VCaP (cell line): Measurements from ENCODE around the gene ATP13A2.
A peak's percentile ranks its signal among the peaks of the same experiment; 100 is the strongest.

Experiments used
- H3K27ac ChIP-seq: fragments of 450-650 bp; 2 replicates; pipeline ENCODE4 v1.5.1; 2017
- TF ChIP-seq, protein P1 (sequence below): fragments of 450-650 bp; conservative IDR thresholded peaks from 2 replicates; pipeline ENCODE4 v1.5.1; 2017; ENCODE audit warnings: mild to moderate bottlenecking, moderate library complexity

The ATP13A2 gene

GRCh38 chr1:17028662-17029188 lies 17.0 kb upstream of the ATP13A2 start:
- TF ChIP-seq, protein P1, sequence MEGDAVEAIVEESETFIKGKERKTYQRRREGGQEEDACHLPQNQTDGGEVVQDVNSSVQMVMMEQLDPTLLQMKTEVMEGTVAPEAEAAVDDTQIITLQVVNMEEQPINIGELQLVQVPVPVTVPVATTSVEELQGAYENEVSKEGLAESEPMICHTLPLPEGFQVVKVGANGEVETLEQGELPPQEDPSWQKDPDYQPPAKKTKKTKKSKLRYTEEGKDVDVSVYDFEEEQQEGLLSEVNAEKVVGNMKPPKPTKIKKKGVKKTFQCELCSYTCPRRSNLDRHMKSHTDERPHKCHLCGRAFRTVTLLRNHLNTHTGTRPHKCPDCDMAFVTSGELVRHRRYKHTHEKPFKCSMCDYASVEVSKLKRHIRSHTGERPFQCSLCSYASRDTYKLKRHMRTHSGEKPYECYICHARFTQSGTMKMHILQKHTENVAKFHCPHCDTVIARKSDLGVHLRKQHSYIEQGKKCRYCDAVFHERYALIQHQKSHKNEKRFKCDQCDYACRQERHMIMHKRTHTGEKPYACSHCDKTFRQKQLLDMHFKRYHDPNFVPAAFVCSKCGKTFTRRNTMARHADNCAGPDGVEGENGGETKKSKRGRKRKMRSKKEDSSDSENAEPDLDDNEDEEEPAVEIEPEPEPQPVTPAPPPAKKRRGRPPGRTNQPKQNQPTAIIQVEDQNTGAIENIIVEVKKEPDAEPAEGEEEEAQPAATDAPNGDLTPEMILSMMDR = no peak
- peak overlapping the region; percentile 58 for H3K27ac ChIP-seq

GRCh38 chr1:17027900-17028299 lies 16.2 kb upstream of the ATP13A2 start:
- TF ChIP-seq, protein P1 = no peak
- H3K27ac ChIP-seq = peak overlapping the region; percentile 58

DNA sequence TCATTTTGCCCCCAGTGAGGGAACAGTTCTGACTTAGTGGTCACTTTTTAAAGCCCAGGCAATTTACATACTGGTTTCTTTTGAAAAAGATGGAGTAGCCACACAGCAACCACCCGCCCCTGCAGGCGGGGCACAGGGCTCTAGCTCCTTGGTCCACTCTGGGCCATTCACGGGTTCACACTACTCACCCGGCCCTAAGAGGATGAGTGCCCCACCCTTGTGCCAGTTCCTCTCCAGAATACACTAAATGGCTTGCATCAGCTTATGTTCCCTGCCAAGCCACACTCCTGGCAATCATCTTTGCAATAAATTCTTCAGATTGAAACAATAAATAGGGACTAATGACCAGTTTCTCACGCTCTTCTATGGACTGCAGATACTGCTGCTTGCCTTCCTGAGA lies 15.7 kb upstream of the ATP13A2 start:
- TF ChIP-seq, protein P1 = no peak
- H3K27ac ChIP-seq = peak overlapping the region; percentile 58

GRCh38 chr1:17024721-17025120 lies 13.0 kb upstream of the ATP13A2 start:
- no peak overlapping the region for H3K27ac ChIP-seq
- TF ChIP-seq, protein P1 = no peak

GRCh38 chr1:17023573-17023972 lies 11.8 kb upstream of the ATP13A2 start:
- no peak overlapping the region for H3K27ac ChIP-seq
- TF ChIP-seq, protein P1 = no peak

DNA sequence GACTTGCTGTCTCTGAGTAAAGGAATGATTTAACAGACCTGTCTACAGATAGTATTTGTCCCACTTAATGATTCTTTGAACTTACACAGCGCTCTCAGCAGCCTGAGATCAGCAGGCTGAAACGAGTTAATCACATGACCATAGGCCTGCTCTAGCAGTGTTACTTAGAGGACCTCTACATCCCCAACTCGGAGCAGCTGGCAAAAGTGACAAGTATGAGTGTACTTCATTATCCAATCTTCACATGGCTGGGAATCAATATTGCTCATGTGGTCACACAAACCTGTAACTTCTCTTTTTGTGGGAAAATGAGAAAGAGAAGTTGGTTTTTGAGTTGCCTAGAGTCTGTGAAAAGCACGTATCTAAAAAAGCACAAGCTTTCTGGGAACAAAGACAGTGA lies 11.4 kb upstream of the ATP13A2 start:
- TF ChIP-seq, protein P1 = no peak
- H3K27ac ChIP-seq = no peak overlapping the region

DNA sequence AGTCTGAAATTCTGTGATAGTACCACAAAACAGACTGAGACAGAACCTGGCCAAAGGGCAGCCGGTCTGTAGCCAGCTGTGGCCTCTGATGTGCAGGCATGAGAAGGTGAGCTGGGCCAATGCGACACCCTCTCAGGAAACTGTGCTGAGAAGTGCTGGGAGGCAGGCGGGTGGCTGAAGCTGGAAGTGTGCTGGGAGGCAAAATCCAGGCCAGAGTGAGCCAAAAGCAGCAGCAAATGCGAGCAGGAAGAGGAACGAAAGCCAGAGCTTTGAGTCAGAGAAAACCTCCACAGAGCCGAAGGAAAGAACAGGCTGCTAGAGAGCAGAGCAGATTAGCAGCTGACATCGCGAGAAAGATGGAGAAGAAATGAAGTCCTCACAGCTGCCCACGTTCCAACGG lies 10.2 kb upstream of the ATP13A2 start:
- TF ChIP-seq, protein P1 = no peak
- H3K27ac ChIP-seq = no peak overlapping the region
